ENCODE data around the gene RTP3.
"Not testable (repeated sequence)": the region's sequence is repeated elsewhere in the genome, so short reads cannot be mapped to it uniquely, and the experiment has no call there.

RTP3 gene

DNA sequence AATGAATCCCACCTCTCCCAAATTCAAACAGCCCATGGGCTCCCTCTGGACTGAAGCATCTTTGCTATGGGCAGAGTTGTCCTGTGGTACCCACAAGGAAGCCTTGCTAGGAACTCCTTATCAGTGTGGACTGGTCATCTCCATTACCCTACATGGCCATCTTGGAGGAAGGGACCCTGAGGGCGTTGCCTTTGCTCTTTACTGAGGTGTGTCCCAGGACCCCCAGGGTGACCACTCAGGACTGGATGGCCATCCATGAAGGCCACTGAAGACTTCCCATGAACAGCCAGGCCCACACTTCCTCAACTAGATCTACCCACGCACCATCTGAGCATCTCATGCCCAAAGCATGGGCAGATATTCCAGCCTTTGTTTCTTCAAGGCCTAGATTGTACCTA, 20.0 kb downstream of the RTP3 start:
- Histone ChIP-seq H3K4me1 (ENCODE audit: low read depth, poor library complexity, severe bottlenecking) (no peaks in the 10 kb centered on the region), H3K36me3 (ENCODE audit: insufficient read depth) (no peaks in the 10 kb centered on the region), H2AFZ (ENCODE audit: low read depth) (no peak overlapping the region), H4K20me1 (ENCODE audit: insufficient read depth) (no peaks in the 10 kb centered on the region), H3K4me2 (no peak overlapping the region), H3K27me3 (ENCODE audit: insufficient read depth, low read depth) (no peaks in the 10 kb centered on the region), H3K9ac (no peak overlapping the region), H3K79me2 (ENCODE audit: insufficient read depth, low read depth) (no peaks in the 10 kb centered on the region), H3K4me3 (IDR thresholded peaks at IDR 0.05; ENCODE audit: insufficient read depth, low read depth, low read length) (no peak overlapping the region), H3K27ac (no peak overlapping the region)
- TF ChIP-seq CTCF (conservative IDR thresholded peaks at IDR 0.05; ENCODE audit: low read depth, low read length): no peak

- no peak overlapping the region for H3K4me3 ChIP-seq (IDR thresholded peaks at IDR 0.05; ENCODE audit: insufficient read depth, low read depth, low read length)
- H3K79me2 ChIP-seq (ENCODE audit: insufficient read depth, low read depth): no peaks in the 10 kb centered on the region
- H3K4me2 ChIP-seq: no peak overlapping the region
- no peak overlapping the region for H2AFZ ChIP-seq (ENCODE audit: low read depth)
- no peaks in the 10 kb centered on the region for H3K27me3 ChIP-seq (ENCODE audit: insufficient read depth, low read depth)
- no peak overlapping the region for H3K27ac ChIP-seq
- H3K36me3 ChIP-seq (ENCODE audit: insufficient read depth): no peaks in the 10 kb centered on the region
- TF ChIP-seq CTCF (conservative IDR thresholded peaks at IDR 0.05; ENCODE audit: low read depth, low read length): no peak
- no peak overlapping the region for H3K9ac ChIP-seq
- H4K20me1 ChIP-seq (ENCODE audit: insufficient read depth): no peaks in the 10 kb centered on the region
- H3K4me1 ChIP-seq (ENCODE audit: low read depth, poor library complexity, severe bottlenecking): no peaks in the 10 kb centered on the region
Observed at GRCh38 chr3:46519952-46520351, 22.2 kb downstream of the RTP3 start.

DNA sequence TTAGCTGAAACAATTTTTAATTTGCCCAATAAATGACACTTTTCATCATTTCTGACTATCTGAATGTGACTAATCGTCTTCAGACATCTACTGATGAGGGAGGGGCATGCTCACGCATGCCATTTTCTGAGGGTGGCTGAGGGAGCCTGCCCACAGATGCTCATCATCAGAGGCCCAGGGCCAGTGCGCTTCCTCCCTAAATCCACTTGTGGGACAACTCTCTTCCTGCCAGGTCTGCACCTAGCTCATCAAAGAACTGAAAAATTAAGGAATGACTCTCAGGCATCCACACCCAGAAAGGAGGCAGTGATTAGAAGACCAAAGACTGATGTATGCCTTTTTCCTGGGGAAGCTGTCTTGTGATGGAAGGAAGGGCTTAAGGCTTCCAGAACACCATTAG, 22.8 kb downstream of the RTP3 start:
- Histone ChIP-seq H3K4me2 (no peak overlapping the region), H3K9ac (no peak overlapping the region), H3K4me3 (IDR thresholded peaks at IDR 0.05; ENCODE audit: insufficient read depth, low read depth, low read length) (no peak overlapping the region), H3K79me2 (ENCODE audit: insufficient read depth, low read depth) (no peaks in the 10 kb centered on the region), H3K27me3 (ENCODE audit: insufficient read depth, low read depth) (no peaks in the 10 kb centered on the region), H3K36me3 (ENCODE audit: insufficient read depth) (no peaks in the 10 kb centered on the region), H4K20me1 (ENCODE audit: insufficient read depth) (no peaks in the 10 kb centered on the region), H3K27ac (no peak overlapping the region), H2AFZ (ENCODE audit: low read depth) (no peak overlapping the region), H3K4me1 (ENCODE audit: low read depth, poor library complexity, severe bottlenecking) (no peaks in the 10 kb centered on the region)
- TF ChIP-seq CTCF (conservative IDR thresholded peaks at IDR 0.05; ENCODE audit: low read depth, low read length): no peak

DNA sequence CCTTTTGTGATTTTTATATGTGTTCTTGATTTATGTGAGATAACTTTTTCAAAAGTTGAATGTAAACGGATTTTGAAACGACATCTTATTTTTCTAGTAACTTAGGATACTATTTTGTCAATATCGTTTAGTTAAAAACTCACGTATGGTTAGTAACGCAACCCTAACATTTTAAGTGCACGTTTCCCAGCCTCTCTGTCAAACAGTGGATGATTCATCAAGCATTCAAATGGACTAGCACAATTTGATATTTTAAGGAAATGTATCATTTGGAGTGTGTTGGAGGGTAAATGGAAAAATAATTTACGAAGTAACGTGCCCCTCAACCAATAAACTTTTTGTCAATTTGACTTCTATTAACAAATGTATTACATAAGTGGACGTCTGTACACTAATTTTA, 23.3 kb downstream of the RTP3 start:
- Histone ChIP-seq H3K4me3 (IDR thresholded peaks at IDR 0.05; ENCODE audit: insufficient read depth, low read depth, low read length) (no peak overlapping the region), H3K27me3 (ENCODE audit: insufficient read depth, low read depth) (no peaks in the 10 kb centered on the region), H3K4me2 (no peak overlapping the region), H2AFZ (ENCODE audit: low read depth) (no peak overlapping the region), H3K9ac (no peak overlapping the region), H3K79me2 (ENCODE audit: insufficient read depth, low read depth) (no peaks in the 10 kb centered on the region), H3K36me3 (ENCODE audit: insufficient read depth) (no peaks in the 10 kb centered on the region), H3K4me1 (ENCODE audit: low read depth, poor library complexity, severe bottlenecking) (no peaks in the 10 kb centered on the region), H3K27ac (no peak overlapping the region), H4K20me1 (ENCODE audit: insufficient read depth) (no peaks in the 10 kb centered on the region)
- TF ChIP-seq CTCF (conservative IDR thresholded peaks at IDR 0.05; ENCODE audit: low read depth, low read length): no peak

DNA sequence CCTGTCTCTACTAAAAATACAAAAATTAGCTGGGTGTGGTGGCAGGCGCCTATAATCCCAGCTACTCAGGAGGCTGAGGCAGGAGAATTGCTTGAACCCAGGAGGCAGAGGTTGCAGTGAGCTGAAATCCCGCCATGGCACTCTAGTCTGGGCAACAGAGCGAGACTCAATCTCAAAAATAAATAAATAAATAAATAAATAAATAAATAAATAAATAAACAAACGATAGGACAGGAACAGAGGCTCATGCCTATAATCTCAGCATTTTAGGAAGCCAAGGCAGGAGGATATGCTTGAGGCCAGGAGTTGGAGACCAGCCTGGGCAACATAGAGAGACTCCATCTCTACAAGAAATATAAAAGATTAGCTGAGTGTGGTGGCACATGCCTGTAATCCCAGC, 24.4 kb downstream of the RTP3 start:
- not testable (repeated sequence) for H3K9ac ChIP-seq; H3K4me1 ChIP-seq (ENCODE audit: low read depth, poor library complexity, severe bottlenecking); H3K27me3 ChIP-seq (ENCODE audit: insufficient read depth, low read depth); H3K36me3 ChIP-seq (ENCODE audit: insufficient read depth); H3K27ac ChIP-seq; H2AFZ ChIP-seq (ENCODE audit: low read depth); H3K4me3 ChIP-seq (IDR thresholded peaks at IDR 0.05; ENCODE audit: insufficient read depth, low read depth, low read length); H3K79me2 ChIP-seq (ENCODE audit: insufficient read depth, low read depth); H4K20me1 ChIP-seq (ENCODE audit: insufficient read depth); H3K4me2 ChIP-seq

Data from KMS-11 (cell line).